Measurements from ENCODE around the gene SPEN. TPM values are rescaled to one million over a fixed set of nuclear protein-coding genes. Genes with fewer than 3 reads are reported as not detected.

Gene SPEN
- total RNA-seq, 1 donor from 2014 or later: 55.2 TPM

DNA sequence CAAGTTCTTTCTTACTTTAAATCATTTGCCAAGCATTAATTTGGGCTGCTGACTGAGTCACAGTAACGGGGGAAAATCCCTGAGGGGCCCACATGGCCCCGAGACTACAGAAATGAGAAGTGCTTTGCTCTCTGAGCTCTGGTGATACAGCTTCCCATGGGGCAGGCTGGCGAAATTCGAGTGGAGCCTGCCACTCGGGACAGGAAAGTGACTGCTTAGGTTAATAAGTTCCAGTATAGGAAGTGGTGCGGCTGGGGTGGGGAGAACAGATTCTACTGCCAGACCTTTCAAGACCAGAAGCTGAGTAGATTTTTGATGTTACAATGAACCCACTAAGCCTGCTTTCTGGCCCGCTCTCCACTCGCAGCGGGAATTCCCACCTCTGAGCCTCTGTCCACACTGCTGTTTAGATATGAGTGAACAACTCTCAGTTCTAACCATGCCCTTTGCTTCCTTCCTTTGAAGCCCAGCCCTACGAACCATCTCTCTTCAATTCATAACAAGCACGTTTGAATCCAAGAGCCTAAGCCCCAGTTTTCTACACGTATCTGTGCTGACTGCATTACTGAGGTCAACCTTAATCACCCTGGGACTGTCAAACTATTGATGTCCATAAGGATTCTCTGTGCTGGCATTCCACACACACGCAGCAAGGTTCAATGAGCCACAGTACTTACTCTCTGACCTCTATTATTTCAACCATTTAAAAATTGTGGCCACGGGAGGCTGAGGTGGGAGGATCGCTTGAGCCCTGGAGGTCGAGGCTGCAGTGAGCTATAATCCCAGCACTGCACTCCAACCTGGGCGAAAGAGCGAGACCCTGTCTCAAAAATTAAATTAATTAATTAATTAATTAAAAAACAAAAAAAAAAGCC is 118.8 kb downstream of the SPEN start:
- Histone ChIP-seq H3K27ac (peak overlapping the region; percentile 66), H3K4me3 (no peak overlapping the region), H3K27me3 (no peaks in the 10 kb centered on the region), H3K9me3 (no peaks in the 10 kb centered on the region), H3K36me3 (peaks cover 0 to 8% of the 10 kb centered on the region in 2 donors), H3K4me1 (peaks cover 39% of the 10 kb centered on the region)
- TF ChIP-seq, protein P1, sequence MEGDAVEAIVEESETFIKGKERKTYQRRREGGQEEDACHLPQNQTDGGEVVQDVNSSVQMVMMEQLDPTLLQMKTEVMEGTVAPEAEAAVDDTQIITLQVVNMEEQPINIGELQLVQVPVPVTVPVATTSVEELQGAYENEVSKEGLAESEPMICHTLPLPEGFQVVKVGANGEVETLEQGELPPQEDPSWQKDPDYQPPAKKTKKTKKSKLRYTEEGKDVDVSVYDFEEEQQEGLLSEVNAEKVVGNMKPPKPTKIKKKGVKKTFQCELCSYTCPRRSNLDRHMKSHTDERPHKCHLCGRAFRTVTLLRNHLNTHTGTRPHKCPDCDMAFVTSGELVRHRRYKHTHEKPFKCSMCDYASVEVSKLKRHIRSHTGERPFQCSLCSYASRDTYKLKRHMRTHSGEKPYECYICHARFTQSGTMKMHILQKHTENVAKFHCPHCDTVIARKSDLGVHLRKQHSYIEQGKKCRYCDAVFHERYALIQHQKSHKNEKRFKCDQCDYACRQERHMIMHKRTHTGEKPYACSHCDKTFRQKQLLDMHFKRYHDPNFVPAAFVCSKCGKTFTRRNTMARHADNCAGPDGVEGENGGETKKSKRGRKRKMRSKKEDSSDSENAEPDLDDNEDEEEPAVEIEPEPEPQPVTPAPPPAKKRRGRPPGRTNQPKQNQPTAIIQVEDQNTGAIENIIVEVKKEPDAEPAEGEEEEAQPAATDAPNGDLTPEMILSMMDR (IDR thresholded peaks at IDR 0.05): no peak
- TF ChIP-seq POLR2AphosphoS5 (IDR thresholded peaks at IDR 0.05; ENCODE audit: insufficient read depth in 1 of 2, low read depth in 1 of 2) (no peak), POLR2A (IDR thresholded peaks at IDR 0.05) (no peak)
- no peak for DNase-seq (ENCODE audit: extremely low spot score in 2 of 2)
- intact Hi-C loops (cut with DNase I): no loop called here

- Histone ChIP-seq H3K36me3 (peaks cover 0 to 8% of the 10 kb centered on the region in 2 donors), H3K27ac (no peak overlapping the region), H3K9me3 (no peaks in the 10 kb centered on the region), H3K4me1 (peaks cover 39% of the 10 kb centered on the region), H3K4me3 (no peak overlapping the region), H3K27me3 (no peaks in the 10 kb centered on the region)
- TF ChIP-seq POLR2A (IDR thresholded peaks at IDR 0.05): no peak
- TF ChIP-seq, protein P1 (IDR thresholded peaks at IDR 0.05): no peak
- TF ChIP-seq POLR2AphosphoS5 (IDR thresholded peaks at IDR 0.05; ENCODE audit: insufficient read depth in 1 of 2, low read depth in 1 of 2): no peak
- intact Hi-C loops (cut with DNase I): no loop called here
- no peak for DNase-seq (ENCODE audit: extremely low spot score in 2 of 2)
These were observed 119.4 kb downstream of the SPEN start for GRCh38 chr1:15966956-15967344.

GRCh38 chr1:15968172-15968571 is 120.7 kb downstream of the SPEN start:
- TF ChIP-seq POLR2AphosphoS5 (IDR thresholded peaks at IDR 0.05; ENCODE audit: insufficient read depth in 1 of 2, low read depth in 1 of 2) (no peak), POLR2A (IDR thresholded peaks at IDR 0.05) (no peak)
- TF ChIP-seq, protein P1 (IDR thresholded peaks at IDR 0.05): no peak
- Histone ChIP-seq H3K27ac (no peak overlapping the region), H3K27me3 (no peaks in the 10 kb centered on the region), H3K4me1 (peaks cover 42% of the 10 kb centered on the region), H3K4me3 (no peak overlapping the region), H3K36me3 (peaks cover 0 to 14% of the 10 kb centered on the region in 2 donors), H3K9me3 (no peaks in the 10 kb centered on the region)
- DNase-seq (ENCODE audit: extremely low spot score in 2 of 2): no peak
- intact Hi-C loops (cut with DNase I): no loop called here

DNA sequence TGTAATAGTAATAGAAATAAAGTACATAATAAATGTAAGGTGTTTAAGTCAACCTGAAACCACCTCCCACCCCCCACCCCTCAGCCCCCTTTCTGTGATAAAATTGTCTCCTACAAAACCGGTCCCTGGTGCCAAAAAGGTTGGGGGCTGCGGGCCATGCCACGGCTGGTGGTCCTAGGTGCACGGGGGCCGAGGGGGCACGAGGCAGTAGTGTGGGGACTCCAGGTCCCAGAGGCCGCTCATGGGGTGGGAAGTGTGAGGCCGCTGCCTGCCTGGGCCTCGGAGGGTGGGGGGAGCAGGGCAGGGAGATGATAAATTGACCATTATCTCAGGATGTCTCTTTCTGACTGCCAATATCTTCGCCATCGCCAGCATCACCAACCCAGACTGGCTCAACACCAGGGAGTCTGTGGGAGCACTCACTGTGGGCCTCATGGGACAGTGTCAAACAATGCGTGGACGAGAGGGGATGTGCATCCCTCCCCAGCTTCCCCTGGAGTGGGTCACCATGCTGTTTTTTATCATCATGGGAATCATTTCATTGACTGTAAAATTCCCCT is 121.9 kb downstream of the SPEN start:
- Histone ChIP-seq H3K36me3 (peaks cover 0 to 14% of the 10 kb centered on the region in 2 donors), H3K4me1 (peaks cover 44% of the 10 kb centered on the region), H3K27me3 (no peaks in the 10 kb centered on the region), H3K4me3 (no peak overlapping the region), H3K27ac (no peak overlapping the region), H3K9me3 (no peaks in the 10 kb centered on the region)
- intact Hi-C loops (cut with DNase I): no loop called here
- DNase-seq (ENCODE audit: extremely low spot score in 2 of 2): no peak
- TF ChIP-seq POLR2AphosphoS5 (IDR thresholded peaks at IDR 0.05; ENCODE audit: insufficient read depth in 1 of 2, low read depth in 1 of 2): no peak
- TF ChIP-seq, protein P1 (IDR thresholded peaks at IDR 0.05): no peak
- no peak for TF ChIP-seq POLR2A (IDR thresholded peaks at IDR 0.05)

DNA sequence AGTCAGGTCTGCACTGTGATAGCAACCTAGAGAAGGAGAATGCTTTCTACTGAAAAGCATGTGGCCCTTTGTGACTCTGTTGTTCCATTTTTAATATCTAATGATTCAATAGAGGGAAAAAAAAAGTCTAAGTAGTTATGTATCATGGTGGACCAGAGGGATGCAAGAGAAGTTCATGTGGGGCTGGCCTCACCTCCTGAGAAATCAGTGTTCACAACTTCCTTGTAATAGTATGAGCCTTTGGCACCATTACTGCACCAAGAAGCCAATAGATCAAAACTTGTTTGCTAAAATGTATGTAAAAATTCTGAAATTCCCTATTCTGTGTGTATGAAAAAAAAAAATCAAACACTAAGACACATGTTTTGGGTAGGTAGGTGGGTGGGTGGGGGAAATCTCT is 123.4 kb downstream of the SPEN start:
- no peak for DNase-seq (ENCODE audit: extremely low spot score in 2 of 2)
- H3K27me3 ChIP-seq: no peaks in the 10 kb centered on the region
- H3K4me1 ChIP-seq: peaks cover 40% of the 10 kb centered on the region
- H3K27ac ChIP-seq: no peak overlapping the region
- peaks cover 0 to 14% of the 10 kb centered on the region in 2 donors for H3K36me3 ChIP-seq
- H3K9me3 ChIP-seq: no peaks in the 10 kb centered on the region
- H3K4me3 ChIP-seq: no peak overlapping the region
- TF ChIP-seq POLR2A (IDR thresholded peaks at IDR 0.05) (no peak), POLR2AphosphoS5 (IDR thresholded peaks at IDR 0.05; ENCODE audit: insufficient read depth in 1 of 2, low read depth in 1 of 2) (no peak)
- TF ChIP-seq, protein P1 (IDR thresholded peaks at IDR 0.05): no peak
- intact Hi-C loops (cut with DNase I): no loop called here

Data from vagina (tissue), 2 donors.